ENCODE data around the gene NEK9.

The NEK9 gene

GRCh38 chr14:75168586-75169335, 41.9 kb upstream of the NEK9 start:
- H3K4me3 ChIP-seq (ENCODE audit: low read depth, low read length), result no peak overlapping the region
- TF ChIP-seq MYC (IDR thresholded peaks at IDR 0.05; ENCODE audit: low read depth, low read length), result no peak
- TF ChIP-seq MAX (IDR thresholded peaks at IDR 0.05; ENCODE audit: low read depth, low read length), result no peak
- no peak for TF ChIP-seq POLR2A (IDR thresholded peaks at IDR 0.05; ENCODE audit: extremely low read depth, insufficient read length)
- no peak for TF ChIP-seq CTCF (IDR thresholded peaks at IDR 0.05; ENCODE audit: low read depth, low read length)
- no peak for DNase-seq (ENCODE audit: low read depth)

- DNase-seq (ENCODE audit: low read depth), result no peak
Observed at GRCh38 chr14:75167325-75167724, 40.5 kb upstream of the NEK9 start.

GRCh38 chr14:75165586-75166391, 38.9 kb upstream of the NEK9 start:
- DNase-seq (ENCODE audit: low read depth), result no peak
- TF ChIP-seq MYC (IDR thresholded peaks at IDR 0.05; ENCODE audit: low read depth, low read length) (no peak), POLR2A (IDR thresholded peaks at IDR 0.05; ENCODE audit: extremely low read depth, insufficient read length) (no peak), CTCF (IDR thresholded peaks at IDR 0.05; ENCODE audit: low read depth, low read length) (no peak), MAX (IDR thresholded peaks at IDR 0.05; ENCODE audit: low read depth, low read length) (no peak)
- no peak overlapping the region for H3K4me3 ChIP-seq (ENCODE audit: low read depth, low read length)

More at GRCh38 chr14:75167325-75167724, 40.5 kb upstream of the NEK9 start:
- no peak for TF ChIP-seq MYC (IDR thresholded peaks at IDR 0.05; ENCODE audit: low read depth, low read length)
- no peak for TF ChIP-seq POLR2A (IDR thresholded peaks at IDR 0.05; ENCODE audit: extremely low read depth, insufficient read length)
- no peak for TF ChIP-seq CTCF (IDR thresholded peaks at IDR 0.05; ENCODE audit: low read depth, low read length)
- TF ChIP-seq MAX (IDR thresholded peaks at IDR 0.05; ENCODE audit: low read depth, low read length), result no peak
- H3K4me3 ChIP-seq (ENCODE audit: low read depth, low read length), result no peak overlapping the region

GRCh38 chr14:75164809-75165208, 38.0 kb upstream of the NEK9 start:
- no peak for TF ChIP-seq MYC (IDR thresholded peaks at IDR 0.05; ENCODE audit: low read depth, low read length)
- TF ChIP-seq POLR2A (IDR thresholded peaks at IDR 0.05; ENCODE audit: extremely low read depth, insufficient read length), result no peak
- TF ChIP-seq MAX (IDR thresholded peaks at IDR 0.05; ENCODE audit: low read depth, low read length), result no peak
- TF ChIP-seq CTCF (IDR thresholded peaks at IDR 0.05; ENCODE audit: low read depth, low read length), result no peak
- no peak overlapping the region for H3K4me3 ChIP-seq (ENCODE audit: low read depth, low read length)

GRCh38 chr14:75163677-75164076, 36.8 kb upstream of the NEK9 start:
- H3K4me3 ChIP-seq (ENCODE audit: low read depth, low read length), result no peak overlapping the region
- no peak for TF ChIP-seq MAX (IDR thresholded peaks at IDR 0.05; ENCODE audit: low read depth, low read length)
- TF ChIP-seq MYC (IDR thresholded peaks at IDR 0.05; ENCODE audit: low read depth, low read length), result no peak
- no peak for TF ChIP-seq POLR2A (IDR thresholded peaks at IDR 0.05; ENCODE audit: extremely low read depth, insufficient read length)
- TF ChIP-seq CTCF (IDR thresholded peaks at IDR 0.05; ENCODE audit: low read depth, low read length), result no peak
- no peak for DNase-seq (ENCODE audit: low read depth)

More at GRCh38 chr14:75164809-75165208, 38.0 kb upstream of the NEK9 start:
- no peak for DNase-seq (ENCODE audit: low read depth)

All from NB4 (cell line).